Stimulated activated CD4-positive, alpha-beta T cell treated with anti-CD3 and anti-CD28 coated beads, Interleukin-12 subunit alpha, Interleukin-12 subunit beta, amount 100 ng/mL, for 4 hours (primary cell): ENCODE results near the gene POTEB3.
"Not testable (repeated sequence)": the region's sequence is repeated elsewhere in the genome, so short reads cannot be mapped to it uniquely, and the experiment has no call there.

ENCODE experiments used
- DNase-seq: peaks from one replicate; pipeline ENCODE4 v3.0.0-alpha.2; 2020

POTEB3 gene

GRCh38 chr15:21440399-21440798 lies at the start of gene POTEB3:
POTEB3 (minus strand) TSS chr15:21440499; CDS start chr15:21440011, 488 bp downstream.
- DNase-seq = not testable (repeated sequence)

- not testable (repeated sequence) for DNase-seq
These were observed 13.4 kb upstream of the POTEB3 start for GRCh38 chr15:21453683-21454082.

GRCh38 chr15:21451920-21452563 lies 11.7 kb upstream of the POTEB3 start:
- DNase-seq = not testable (repeated sequence)

GRCh38 chr15:21451487-21451886 lies 11.2 kb upstream of the POTEB3 start:
- DNase-seq = not testable (repeated sequence)

GRCh38 chr15:21407366-21407765 lies 32.9 kb downstream of the POTEB3 start:
- DNase-seq = not testable (repeated sequence)

- not testable (repeated sequence) for DNase-seq
These were observed 38.8 kb downstream of the POTEB3 start for GRCh38 chr15:21401531-21401930.

GRCh38 chr15:21399111-21399510 lies 41.2 kb downstream of the POTEB3 start:
- not testable (repeated sequence) for DNase-seq

- not testable (repeated sequence) for DNase-seq
These were observed 41.8 kb downstream of the POTEB3 start for GRCh38 chr15:21398511-21398910.

- not testable (repeated sequence) for DNase-seq
These were observed 42.6 kb downstream of the POTEB3 start for GRCh38 chr15:21397656-21398055.

GRCh38 chr15:21397186-21397585 lies 43.1 kb downstream of the POTEB3 start:
- not testable (repeated sequence) for DNase-seq

GRCh38 chr15:21385961-21386360 lies 54.3 kb downstream of the POTEB3 start:
- DNase-seq = not testable (repeated sequence)

- DNase-seq = not testable (repeated sequence)
These were observed 56.3 kb downstream of the POTEB3 start for GRCh38 chr15:21383866-21384485.

GRCh38 chr15:21373682-21374081 lies 66.6 kb downstream of the POTEB3 start:
- not testable (repeated sequence) for DNase-seq

GRCh38 chr15:21369177-21369576 lies 71.1 kb downstream of the POTEB3 start:
- DNase-seq = not testable (repeated sequence)

- DNase-seq = not testable (repeated sequence)
These were observed 71.7 kb downstream of the POTEB3 start for GRCh38 chr15:21368625-21369024.
